Panc1 (cell line): ENCODE measurements around the gene CGNL1. TPM values are rescaled to one million over a fixed set of nuclear protein-coding genes. Genes with fewer than 3 reads are reported as not detected.

Experiments
- ATAC-seq: fragments of 200-7000 bp; cut with Tn5 transposase; 2 replicates; pipeline ENCODE4 v1.9.1; 2020; ENCODE audit warnings: mild to moderate bottlenecking, moderate library complexity
- BruUV-seq: library from RNA; stranded (reverse); fragments of 400-500 nt; replicated peaks from 2 replicates; lab custom pipeline; 2021; lab: Mats Ljungman, UMichigan
- CTCF ChIA-PET: fragments of 300-600 bp; sonication (Branson Sonifier 250); formaldehyde crosslinking; loops from one replicate; lab custom pipeline; 2022; ENCODE audit warnings: antibody characterized with exemption; lab: Charles Lee
- POLR2A ChIA-PET: fragments of 300-600 bp; sonication (Branson Sonifier 250); formaldehyde crosslinking; loops from one replicate; lab custom pipeline; 2022; ENCODE audit warnings: antibody characterized with exemption; lab: Charles Lee
- DNase-seq: peaks from one replicate; pipeline ENCODE4 v3.0.0-alpha.2; 2010; ENCODE audit warnings: low read depth, low spot score
- H3K27ac ChIP-seq: 2 replicates; pipeline ENCODE4 v1.5.1; 2011; ENCODE audit warnings: mild to moderate bottlenecking, low read length, inconsistent platforms
- H3K27me3 ChIP-seq: fragments of 200-500 bp; sonication (Bioruptor generic); 2 replicates; pipeline ENCODE4 v1.6.0; 2014; ENCODE audit warnings: low read length, inconsistent platforms; ENCODE audit not compliant: control insufficient read depth, insufficient read depth
- H3K36me3 ChIP-seq: fragments of 200-500 bp; sonication (Bioruptor generic); 2 replicates; pipeline ENCODE4 v1.5.1; 2014; ENCODE audit warnings: inconsistent platforms, mild to moderate bottlenecking, low read length, moderate library complexity; ENCODE audit not compliant: control insufficient read depth, insufficient read depth
- H3K4me1 ChIP-seq: 2 replicates; pipeline ENCODE4 v1.5.1; 2011; ENCODE audit warnings: inconsistent platforms, mild to moderate bottlenecking, low read length, moderate library complexity; ENCODE audit not compliant: control insufficient read depth, insufficient read depth
- H3K4me3 ChIP-seq, 2 experiments: 2 replicates each; pipeline ENCODE4 v1.5.1; 2011 to 2012; ENCODE audit warnings: low read depth in 2 of 2, low read length in 2 of 2, mild to moderate bottlenecking in 2 of 2, inconsistent platforms in 1 of 2, moderate library complexity in 1 of 2
- H3K9me3 ChIP-seq: fragments of 200-500 bp; sonication (Bioruptor generic); 2 replicates; pipeline ENCODE4 v1.5.1; 2014; ENCODE audit warnings: low read depth, mild to moderate bottlenecking, inconsistent platforms, low read length, moderate library complexity; ENCODE audit not compliant: control insufficient read depth, insufficient read depth
- CTCF ChIP-seq: fragments of 450-650 bp; IDR thresholded peaks from 2 replicates; pipeline ENCODE4 v1.5.1; 2017; ENCODE audit warnings: mild to moderate bottlenecking
- POLR2AphosphoS5 ChIP-seq: IDR thresholded peaks from 2 replicates; pipeline ENCODE4 v1.6.1; 2012; ENCODE audit warnings: mild to moderate bottlenecking, low read depth, low read length, moderate library complexity
- REST ChIP-seq, 2 experiments: IDR thresholded peaks; 2 replicates each; pipeline ENCODE4 v1.6.1; 2011 to 2012; ENCODE audit warnings: low read depth in 2 of 2, control low read depth in 1 of 2, low read length in 1 of 2, mild to moderate bottlenecking in 1 of 2, moderate library complexity in 1 of 2; ENCODE audit not compliant: insufficient read depth in 1 of 2
- SIN3A ChIP-seq: IDR thresholded peaks from 2 replicates; pipeline ENCODE4 v1.6.1; 2012; ENCODE audit warnings: low read depth, mild to moderate bottlenecking, low read length, moderate library complexity, borderline replicate concordance; ENCODE audit not compliant: insufficient read depth
- TCF7L2 ChIP-seq: IDR thresholded peaks from 2 replicates; pipeline ENCODE4 v1.6.1; 2011; ENCODE audit warnings: mild to moderate bottlenecking, low read depth, low read length, inconsistent platforms
- in situ Hi-C: cut with HindIII; loops from 2 replicates; pipeline ENCODE4 v1.10.0; 2016; ENCODE audit warnings: low sequenced_read_pairs, low pct_unique_long_range_greater_than_20kb
- intact Hi-C: fragments of 100-400 bp; cut with micrococcal nuclease; formaldehyde crosslinking; loops from one replicate; pipeline ENCODE4 v1.10.0; 2022; ENCODE audit not compliant: unreplicated experiment
- total RNA-seq: library from RNA; stranded (reverse); gene quantifications from one replicate; pipeline ENCODE4 v1.2.1, GENCODE V29; 2021; ENCODE audit not compliant: unreplicated experiment

The CGNL1 gene
- total RNA-seq, 1 experiment from 2014 or later: 3.5 TPM

- Histone ChIP-seq H3K36me3 (no peaks in the 10 kb centered on the region), H3K27ac (no peak overlapping the region), H3K4me3 (no peak overlapping the region), H3K9me3 (no peaks in the 10 kb centered on the region), H3K27me3 (no peaks in the 10 kb centered on the region; the same call in 1 of the 2 replicates), H3K4me1 (no peaks in the 10 kb centered on the region)
- TF ChIP-seq REST (IDR thresholded peaks at IDR 0.05; ENCODE audit: insufficient read depth in 1 of 2, low read depth in 2 of 2, low read length in 1 of 2) (no peak), SIN3A (no peak), POLR2AphosphoS5 (no peak), CTCF (no peak), TCF7L2 (no peak)
- DNase-seq (no peak), ATAC-seq (no peak)
- in situ Hi-C loops: no loop called here
- CTCF ChIA-PET: no interaction called here
- BruUV-seq: no TSS peak
- intact Hi-C loops: no loop called here
- POLR2A ChIA-PET: no interaction called here
Measured at GRCh38 chr15:57440167-57440566, 63.9 kb downstream of the CGNL1 start.

GRCh38 chr15:57440799-57441198, 64.5 kb downstream of the CGNL1 start:
- no peak for DNase-seq

More at GRCh38 chr15:57440799-57441198, 64.5 kb downstream of the CGNL1 start:
- H3K36me3 ChIP-seq: no peaks in the 10 kb centered on the region
- CTCF ChIA-PET: no interaction called here
- no TSS peak for BruUV-seq
- no peaks in the 10 kb centered on the region; the same call in 1 of the 2 replicates for H3K27me3 ChIP-seq
- H3K4me1 ChIP-seq: no peaks in the 10 kb centered on the region
- H3K27ac ChIP-seq: no peak overlapping the region
- no peak for ATAC-seq
- H3K9me3 ChIP-seq: no peaks in the 10 kb centered on the region
- H3K4me3 ChIP-seq: no peak overlapping the region
- no peak for TF ChIP-seq POLR2AphosphoS5
- TF ChIP-seq REST (IDR thresholded peaks at IDR 0.05; ENCODE audit: insufficient read depth in 1 of 2, low read depth in 2 of 2, low read length in 1 of 2): no peak
- TF ChIP-seq SIN3A: no peak
- no peak for TF ChIP-seq TCF7L2
- no peak for TF ChIP-seq CTCF
- intact Hi-C loops (no loop called here), in situ Hi-C loops (no loop called here)
- POLR2A ChIA-PET: no interaction called here
